RKO (cell line): ENCODE measurements around the gene GRIK5.
"Not testable (repeated sequence)": the region's sequence is repeated elsewhere in the genome, so short reads cannot be mapped to it uniquely, and the experiment has no call there.

ENCODE experiments used
- DNase-seq: peaks from one replicate; pipeline ENCODE4 v3.0.0-alpha.2; 2016; ENCODE audit warnings: low spot score

GRIK5 gene

DNA sequence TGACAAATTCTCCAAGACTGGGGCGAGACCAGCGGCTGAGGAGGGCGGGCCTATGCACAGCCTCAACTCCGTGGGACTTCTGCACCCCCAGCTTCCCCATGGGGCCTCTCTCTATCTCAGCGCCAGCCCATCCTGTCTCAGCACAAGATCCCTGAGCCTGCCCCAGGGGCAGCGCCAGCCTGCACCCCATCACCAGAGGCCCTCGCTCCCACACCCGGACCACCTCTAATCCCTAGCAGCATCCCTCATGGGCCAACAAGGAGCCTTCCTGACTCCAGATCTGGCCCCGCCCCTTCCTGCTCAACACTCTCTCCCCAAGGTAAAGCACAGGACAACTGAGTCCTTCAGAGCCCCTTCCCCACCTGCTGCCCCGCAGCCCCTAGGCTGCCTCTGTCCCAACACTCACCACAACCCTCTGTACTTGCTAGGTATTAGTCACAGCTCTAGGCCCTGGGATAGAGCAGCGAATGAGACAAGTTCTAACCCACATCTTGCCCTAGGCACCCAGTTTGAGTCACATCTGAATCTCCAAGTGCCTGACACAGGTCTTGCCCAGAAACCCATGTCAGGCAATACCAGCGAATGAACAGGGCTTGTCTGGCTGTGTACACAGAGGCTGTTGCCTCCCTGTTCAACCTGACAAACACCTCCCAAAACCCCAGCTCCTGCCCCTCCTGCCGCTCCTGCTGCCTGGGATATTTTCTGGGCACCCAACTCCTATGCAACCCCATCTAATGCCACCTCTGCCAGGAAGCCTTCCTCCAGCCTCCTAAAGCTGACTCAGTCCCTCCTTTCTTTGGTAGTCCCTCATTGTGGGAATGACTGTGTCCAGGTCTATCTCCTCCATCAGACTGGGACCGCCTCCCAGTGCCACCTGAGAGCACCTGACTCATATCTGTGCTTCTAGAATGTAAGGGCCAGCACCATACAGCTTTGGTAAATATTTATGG lies 18.6 kb downstream of the GRIK5 start:
- no peak for DNase-seq

DNA sequence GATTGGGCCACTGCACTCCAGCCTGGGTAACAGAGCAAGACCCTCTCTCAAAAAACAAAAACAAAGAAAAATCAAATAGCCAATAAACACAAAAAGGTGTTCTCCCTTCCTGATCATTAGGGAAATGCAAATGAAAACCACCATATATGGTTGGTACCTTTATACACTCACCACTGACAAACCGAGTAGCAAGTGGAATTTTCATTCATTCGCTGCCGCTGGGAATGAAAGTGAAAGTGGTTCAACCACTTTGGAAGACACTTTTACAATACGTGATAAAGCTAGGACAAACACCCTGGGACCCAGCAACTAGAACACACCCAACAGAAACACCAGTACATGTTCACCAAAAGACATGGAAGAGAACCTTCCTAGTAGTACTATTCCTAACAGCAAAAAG lies 21.0 kb downstream of the GRIK5 start:
- no peak for DNase-seq

DNA sequence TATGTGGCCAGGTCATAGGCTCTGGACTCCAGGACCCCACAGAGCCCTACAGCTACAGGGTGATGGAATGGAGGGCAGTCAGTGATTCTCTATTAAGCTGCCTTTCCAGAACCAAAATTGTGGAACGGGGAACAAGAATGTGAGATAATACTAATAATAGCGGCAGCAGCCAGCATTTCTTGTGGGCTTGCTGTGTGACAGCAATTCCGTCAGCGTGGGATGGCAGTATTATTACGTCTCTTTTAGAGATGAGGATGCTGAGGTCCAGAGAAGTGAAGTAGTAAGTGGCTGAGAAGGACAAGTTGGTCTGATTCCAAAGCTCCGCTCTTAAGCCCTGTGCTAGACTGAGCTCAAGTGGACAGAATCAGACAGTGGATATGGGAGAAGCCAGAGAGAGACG lies 24.4 kb downstream of the GRIK5 start:
- no peak for DNase-seq

DNA sequence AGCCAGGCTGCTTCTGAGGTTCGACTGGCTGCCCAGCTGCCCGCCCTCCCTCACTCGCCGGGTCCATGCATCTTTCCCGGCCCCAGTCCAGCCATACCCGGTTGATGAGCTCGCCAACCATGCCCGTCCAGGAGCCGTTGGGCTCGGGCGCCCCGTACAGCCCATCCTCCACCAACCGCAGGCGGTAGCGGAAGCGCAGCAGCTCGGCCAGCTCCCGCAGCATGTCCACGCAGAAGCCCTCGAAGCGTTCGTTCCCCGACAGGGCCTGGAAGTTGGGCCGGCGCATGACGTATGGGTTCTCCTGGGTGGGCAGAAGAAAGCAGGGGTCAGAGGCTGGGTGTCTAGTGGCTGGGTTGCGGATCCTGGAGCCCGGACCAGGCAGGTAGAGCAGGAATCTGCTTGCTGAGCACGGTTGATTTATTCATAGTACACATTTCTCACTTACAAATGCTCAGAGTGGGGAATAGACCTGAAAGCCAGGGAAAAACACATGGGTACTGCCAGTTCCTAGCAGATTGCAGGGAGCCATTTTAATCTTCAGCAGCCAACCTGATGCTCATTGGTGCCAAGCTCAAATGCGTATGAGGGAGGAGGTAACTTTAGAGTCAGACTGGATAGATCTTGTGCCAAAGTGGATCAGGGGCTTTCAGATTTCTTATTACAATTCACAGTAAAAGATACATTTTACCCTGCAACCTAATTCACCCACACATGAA lies 27.4 kb downstream of the GRIK5 start:
- DNase-seq, result no peak

DNA sequence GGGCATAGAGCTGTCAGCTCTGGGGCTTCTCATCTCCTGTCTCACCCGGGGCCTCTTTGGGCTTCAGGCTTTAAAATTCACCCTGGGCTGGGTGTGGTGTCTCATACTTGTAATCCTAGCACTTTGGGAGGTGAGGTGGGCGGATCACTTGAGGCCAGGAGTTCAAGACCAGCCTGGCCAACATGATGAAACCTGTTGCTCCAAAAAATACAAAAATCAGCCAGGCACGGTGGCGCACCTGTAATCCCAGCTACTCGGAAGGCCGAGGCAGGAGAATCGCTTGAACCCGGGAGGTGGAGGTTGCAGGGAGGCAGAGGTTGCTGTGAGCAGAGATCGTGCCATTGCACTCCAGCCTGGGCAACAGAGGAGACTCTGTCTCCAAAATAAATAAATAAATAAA lies 29.5 kb downstream of the GRIK5 start:
- DNase-seq, result not testable (repeated sequence)

DNA sequence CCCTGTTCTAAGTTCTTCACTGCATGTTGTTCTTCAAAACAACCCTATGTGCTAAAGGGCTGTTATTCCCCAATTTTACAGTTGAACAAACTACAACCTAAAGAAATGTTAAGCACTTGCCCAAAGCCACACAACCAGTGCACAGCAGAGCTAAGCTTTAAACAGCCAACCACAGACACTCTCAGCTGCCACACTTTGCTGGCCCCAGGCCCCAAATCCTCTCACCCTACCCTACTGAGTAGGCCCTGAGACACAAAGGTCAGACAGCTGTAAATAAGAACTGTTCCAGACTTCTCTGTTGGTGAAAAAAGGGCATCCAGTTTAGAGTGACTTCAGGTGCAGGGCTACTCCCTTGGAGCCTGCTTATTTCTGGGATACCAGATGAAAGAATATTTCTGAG lies 30.0 kb downstream of the GRIK5 start:
- DNase-seq, result no peak

DNA sequence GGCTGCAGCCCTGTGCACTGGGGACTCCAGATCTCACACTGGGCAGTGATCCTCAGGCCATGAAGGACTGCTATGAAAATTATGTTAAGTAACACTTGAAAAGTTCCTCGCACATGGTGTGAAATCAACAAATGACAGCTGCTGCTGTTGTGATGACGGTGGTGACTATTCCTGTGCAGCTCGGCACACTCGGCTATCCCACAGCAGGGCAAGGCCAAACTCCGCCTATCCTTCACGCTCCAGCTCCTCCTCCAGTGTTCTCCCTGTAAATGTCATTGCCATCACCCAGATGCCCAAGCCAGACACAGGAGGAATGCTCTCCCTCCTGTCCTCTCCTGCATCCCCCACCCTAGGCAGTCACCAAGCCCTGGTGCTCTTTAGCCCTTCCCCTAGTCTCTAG lies 31.3 kb downstream of the GRIK5 start:
- DNase-seq, result no peak

DNA sequence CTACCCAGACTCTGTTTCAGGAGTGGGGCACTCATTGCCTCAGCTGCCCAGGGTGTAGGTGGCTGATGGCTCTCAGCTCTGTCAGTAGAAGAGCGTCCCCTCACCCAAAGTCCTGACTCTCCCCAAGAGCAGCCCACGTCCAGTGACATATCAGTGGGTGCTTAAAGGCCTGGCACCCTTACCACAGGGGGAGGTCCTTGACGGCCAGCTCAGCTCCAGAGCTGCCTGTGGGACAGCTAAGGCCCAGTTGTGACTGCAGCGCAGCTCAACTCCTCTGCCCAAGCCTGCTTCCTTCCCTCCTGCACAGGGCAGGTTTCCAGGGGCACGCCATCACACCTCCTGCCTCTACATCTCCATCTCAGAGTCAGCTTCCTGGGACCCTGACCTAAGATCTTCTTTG lies 32.4 kb downstream of the GRIK5 start:
- DNase-seq, result no peak

DNA sequence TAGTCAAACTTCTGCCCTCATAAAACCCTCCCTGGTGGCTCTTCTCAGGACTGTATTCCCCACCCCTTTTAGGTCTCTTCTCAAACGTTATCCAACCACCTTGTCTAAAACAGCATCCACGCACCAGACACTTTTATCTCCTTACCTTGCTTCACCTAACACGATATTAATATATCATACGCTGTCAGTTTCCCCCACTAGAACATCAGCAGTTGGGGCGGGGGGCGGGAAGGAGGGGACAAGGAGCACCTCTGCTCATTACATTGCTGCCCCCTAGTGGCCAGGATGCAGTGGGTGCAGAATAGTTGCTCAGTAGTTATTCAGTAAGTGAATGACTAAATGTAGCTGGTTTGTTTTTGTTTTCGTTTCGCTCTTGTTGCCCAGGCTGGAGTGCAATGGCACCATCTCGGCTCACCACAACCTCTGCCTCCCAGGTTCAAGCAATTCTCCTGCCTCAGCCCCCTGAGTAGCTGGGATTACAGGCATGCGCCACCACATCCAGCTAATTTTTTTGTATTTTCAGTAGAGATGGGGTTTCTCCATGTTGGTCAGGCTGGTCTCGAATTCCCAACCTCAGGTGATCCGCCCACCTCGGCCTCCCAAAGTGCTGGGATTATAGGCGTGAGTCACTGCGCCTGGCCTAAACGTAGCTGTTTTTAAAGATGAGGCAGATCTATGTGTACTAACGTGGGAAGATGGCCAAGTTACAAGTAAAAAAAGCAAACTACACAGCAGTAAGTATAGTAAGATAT lies 35.2 kb downstream of the GRIK5 start:
- peak; percentile 87 for DNase-seq

DNA sequence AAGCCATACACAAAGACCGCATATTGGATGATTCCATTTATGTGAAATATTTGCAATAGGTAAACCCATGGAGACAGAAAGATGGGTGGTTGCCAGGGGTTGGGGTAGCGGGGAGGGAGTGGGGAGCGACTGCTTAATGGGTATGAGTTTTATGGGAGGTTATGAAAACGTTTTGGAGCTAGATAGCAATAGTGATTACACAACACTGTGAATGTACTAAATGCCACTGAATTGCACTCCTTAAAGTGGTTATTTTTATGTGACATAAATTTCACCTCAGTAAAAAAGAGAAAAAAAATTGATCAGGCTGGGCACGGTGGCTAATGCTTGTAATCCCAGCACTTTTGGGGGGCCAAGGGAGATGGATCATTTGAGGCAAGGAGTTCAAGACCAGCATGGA lies 36.6 kb downstream of the GRIK5 start:
- DNase-seq, result no peak

DNA sequence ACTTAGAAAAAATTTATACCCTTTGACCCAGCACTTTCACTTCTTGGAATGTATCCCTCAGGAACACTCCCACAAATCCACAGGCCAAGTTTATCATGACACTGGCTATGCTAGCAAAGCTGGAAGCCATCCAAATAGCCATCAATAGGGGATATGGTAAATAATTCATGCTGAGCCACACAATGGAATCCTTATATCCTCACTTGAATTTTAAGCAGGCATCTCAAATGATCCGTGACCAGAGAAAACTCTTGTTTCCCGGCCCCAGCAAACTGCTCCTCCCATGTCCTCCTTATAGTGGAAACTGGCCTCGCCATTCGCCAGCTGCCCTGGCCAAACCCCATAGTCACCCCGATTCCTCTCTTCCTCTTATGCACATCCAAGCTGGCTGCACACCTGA lies 37.6 kb downstream of the GRIK5 start:
- DNase-seq, result no peak

DNA sequence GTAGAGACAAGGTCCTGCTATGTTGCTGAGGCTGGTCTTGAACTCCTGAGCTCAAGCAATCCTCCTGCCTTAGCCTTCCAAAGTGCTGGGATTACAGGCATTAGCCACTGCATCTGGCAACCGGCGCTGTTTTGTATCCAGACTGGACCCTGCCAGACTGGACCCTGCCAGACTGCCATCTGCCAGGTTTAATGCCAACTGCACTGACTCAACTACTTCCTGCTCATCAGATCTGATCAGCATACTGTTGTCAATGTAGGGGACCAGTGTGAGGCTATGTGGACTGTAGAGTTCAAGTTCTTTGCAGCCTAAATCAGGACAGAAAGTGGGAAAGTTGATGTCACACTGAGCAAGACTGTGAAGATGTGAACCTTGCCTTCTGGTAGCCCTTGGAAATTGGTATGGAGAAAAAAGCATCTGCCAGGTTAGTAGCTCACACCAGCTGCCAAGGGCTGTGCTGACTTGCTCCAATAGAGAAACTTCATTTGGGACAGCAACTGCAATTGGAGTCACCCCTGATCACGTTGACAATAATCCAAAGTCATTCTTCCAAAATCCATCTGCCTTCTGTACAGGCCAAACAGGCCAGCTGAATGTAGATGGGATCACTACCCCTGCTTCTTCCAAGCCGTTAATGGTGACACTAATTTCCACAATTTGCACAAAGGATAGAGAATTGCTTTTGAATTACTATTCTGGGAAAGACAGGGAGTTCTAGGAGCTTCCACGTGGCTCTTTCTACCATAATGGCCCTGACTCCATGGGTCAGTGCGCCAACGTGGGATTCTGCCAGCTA lies 39.2 kb downstream of the GRIK5 start:
- DNase-seq, result no peak

DNA sequence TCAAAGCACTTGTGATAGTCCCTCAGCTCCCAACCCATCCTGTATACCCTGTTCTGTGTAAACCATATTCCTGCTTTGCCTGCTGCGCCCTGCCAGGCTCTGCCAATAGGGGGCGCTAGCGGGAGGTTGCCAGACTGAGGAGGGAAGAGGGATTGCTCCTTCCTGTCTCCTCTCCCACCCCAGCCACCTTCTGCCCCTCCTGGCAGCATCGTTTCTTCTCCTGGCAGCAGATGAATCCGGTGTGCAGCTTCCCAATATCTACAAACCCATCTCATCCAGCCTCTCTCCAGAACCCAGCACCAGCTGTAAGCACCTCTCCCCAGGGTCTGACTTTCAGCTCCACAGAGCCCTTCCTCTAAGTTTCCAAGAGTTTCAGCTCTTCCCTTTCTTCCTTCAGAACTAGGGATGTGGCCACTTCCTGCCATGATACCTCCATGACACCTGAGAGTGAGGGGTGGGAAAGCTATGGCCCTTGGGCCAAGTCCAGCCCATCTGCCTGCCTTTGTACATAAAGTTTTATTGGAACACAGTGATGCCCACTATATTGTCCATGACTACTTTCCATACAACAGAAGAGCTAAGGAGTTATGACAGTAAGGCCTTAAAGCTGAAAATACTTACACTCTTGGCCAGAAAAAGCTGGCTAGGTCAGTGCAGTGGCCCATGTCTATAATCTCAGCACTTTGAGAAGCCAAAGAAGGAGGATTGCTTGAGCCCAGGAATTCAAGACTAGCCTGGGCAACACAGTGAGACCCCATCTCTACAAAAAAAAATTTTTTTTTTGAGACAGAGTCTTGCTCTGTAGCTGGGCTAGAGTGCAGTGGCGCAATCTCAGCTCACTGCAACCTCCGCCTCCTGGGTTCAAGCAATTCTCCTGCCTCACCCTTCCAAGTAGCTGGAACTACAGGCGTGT lies 41.4 kb downstream of the GRIK5 start:
- DNase-seq, result no peak

DNA sequence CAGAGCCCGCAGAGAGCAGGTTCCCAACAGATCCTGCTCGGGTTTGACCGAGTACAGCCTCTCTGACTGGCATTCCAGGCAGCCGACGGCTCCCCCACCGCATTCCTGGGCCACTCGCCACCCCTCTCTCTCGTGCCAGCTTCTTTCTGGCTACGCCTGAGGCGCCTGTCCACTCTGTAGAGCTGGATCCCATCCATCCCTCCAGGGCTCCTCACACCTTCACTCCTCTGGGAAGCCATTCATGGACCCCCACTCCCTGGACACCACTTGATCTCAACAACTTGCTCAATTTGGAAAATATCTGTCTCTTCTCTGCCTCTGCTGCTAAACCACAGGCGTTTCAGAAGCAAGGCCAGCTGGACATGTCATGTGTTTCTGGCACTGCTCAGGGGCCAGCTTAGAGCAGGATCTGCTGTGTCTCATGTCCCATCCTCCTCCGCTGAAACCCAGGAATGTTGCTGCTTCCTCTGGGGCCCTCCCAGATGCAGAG lies 45.3 kb downstream of the GRIK5 start:
- no peak for DNase-seq

DNA sequence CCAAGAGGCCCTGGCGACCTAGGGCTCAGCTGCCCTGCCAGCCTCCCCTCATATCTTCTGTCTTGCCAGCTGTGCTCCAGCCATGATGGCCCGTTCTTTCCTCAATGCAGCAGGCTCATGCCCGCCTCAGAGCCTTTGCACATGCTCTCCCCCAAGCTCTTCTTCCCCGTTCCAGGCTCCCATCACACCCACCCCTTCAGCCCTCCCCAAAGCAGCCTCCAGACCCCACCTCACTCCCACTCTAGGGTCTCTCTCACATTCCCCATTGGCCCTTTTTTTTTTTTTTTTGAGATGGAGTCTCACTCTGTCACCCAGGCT lies 46.1 kb downstream of the GRIK5 start:
- DNase-seq, result no peak

DNA sequence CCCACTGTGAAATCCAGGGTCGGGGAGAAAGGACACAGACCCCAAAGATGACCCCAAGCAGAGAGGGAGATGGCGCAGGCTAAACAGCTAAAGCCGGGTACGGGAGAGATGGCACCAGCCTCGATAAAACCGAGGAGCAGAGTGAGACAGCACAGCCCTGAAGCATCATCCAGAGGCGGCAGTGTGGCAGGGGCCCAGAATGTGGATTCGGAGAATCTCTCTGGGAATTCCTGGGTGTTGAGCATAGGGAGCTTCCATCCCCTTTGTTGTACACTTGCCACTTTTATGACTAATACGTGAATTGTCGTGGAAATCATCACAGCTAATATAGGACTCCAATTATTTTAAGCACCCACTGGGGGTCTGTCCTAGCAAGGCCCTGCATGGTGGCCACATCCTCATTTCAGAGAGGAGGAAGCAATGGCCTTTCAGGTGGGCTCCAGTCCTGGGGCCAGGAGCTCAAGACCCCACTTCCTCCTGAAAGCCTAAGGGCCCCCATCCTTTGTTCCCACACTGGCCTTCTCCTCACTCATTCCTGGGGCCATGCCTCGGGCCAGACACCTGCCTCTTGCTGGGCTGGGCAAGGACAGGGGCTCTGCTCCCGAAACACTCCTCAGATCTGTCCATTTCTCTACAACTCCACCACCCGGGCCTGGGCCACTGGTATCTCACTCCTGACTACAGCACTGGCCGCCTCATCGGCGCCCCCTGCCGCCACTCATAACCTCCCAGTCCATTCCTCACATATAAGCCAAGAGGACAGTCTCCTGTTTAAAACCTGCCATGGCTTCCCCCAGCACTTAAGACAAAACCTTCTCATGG lies 46.7 kb downstream of the GRIK5 start:
- no peak for DNase-seq

DNA sequence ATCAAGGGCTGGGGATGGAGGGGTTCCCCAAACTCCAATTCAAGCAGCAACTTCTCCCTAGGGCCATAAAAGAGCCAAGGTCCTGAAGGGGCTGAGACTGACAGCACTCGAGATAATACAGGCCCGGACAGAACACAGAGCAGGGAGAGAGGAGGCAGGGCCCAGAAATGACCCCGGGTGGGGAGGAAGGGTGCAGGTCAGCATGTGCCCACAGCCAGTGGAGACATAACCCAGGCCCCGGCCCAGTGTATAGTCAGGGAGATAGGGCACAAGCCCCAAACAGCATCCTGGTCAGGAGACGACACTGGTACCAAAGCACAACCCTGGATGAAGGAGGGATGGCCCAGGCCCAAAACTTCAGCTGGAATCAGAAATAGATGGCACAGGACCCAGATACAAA lies 47.4 kb downstream of the GRIK5 start:
- DNase-seq, result no peak

DNA sequence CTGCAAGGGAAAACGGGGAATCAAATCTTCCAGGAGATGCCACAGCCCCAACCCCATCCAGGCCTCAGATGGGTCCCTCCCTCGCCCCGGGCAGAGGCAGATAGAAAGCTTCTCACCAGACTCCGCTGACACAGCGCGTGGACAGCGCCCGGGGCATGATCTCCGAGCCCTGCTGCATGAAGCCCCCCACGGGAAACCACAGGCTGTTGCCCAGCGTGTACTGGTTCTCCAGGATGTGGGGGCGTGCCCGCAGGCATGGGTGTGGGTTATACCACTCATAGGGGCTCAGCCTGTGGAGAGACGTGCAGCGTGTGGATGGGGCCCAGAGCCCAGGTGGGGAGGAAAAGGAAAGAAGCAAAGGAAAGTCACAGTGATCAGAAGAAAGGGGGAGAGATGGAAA lies 48.8 kb downstream of the GRIK5 start:
- no peak for DNase-seq

DNA sequence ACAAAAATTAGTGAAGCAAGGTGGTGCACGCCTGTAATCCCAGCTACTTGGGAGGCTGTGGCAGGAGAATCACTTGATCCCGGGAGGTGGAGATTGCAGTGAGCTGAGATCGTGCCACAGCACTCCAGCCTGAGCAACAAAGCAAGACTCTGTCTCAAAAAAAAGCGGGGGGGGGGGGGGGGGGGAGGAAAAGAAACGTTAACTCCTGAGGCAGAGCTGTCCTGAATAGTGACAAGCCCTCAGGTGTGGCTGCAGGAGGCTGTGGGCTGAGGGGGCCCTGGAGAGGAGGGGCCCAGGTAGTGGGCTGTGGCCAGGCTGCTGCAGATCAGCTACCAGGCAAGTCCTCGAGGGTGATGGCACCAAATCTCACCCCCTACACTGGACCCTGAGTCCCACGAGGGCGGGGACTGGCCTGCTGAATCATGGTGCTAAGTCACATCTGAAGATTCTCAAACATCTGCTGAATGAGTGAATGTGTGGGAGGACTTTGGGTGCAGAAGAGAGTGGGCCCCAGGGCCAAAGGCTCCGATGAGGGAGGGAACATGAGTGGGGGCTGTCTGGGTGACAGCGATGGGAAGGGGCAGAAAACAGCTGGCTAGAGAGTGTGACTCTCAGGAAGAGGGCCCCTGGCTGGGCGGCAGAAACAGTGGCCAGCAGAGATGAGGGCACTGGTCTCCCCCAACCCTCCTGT lies 51.4 kb downstream of the GRIK5 start:
- DNase-seq, result no peak
